Endometrial microvascular endothelial cells (primary cell): ENCODE measurements around the gene ZNF648. TPM values are rescaled to one million over a fixed set of nuclear protein-coding genes. Genes with fewer than 3 reads are reported as not detected.
"Not testable (repeated sequence)": the region's sequence is repeated elsewhere in the genome, so short reads cannot be mapped to it uniquely, and the experiment has no call there.

ENCODE experiments used
- in situ Hi-C: cut with HindIII; loops from 2 replicates; pipeline ENCODE4 v1.10.0; 2017; ENCODE audit warnings: low sequenced_read_pairs, low pct_unique_long_range_greater_than_20kb; ENCODE audit errors: inconsistent ontology term
- total RNA-seq: library from RNA; depleted of rRNA; stranded (reverse); fragments of >200 nt; gene quantifications from one replicate; pipeline ENCODE4 v1.2.3, GENCODE V29; 2015; ENCODE audit errors: inconsistent ontology term

The ZNF648 gene
- not detected for total RNA-seq

GRCh38 chr1:182061594-182061993, at the start of gene ZNF648:
Gene ZNF648 (minus strand): TSS chr1:182061712. CDS start chr1:182058010, 3,702 bp downstream.
- in situ Hi-C loops: no loop called here

- in situ Hi-C loops: no loop called here
These were observed 49.1 kb upstream of the ZNF648 start for GRCh38 chr1:182110635-182111034.

DNA sequence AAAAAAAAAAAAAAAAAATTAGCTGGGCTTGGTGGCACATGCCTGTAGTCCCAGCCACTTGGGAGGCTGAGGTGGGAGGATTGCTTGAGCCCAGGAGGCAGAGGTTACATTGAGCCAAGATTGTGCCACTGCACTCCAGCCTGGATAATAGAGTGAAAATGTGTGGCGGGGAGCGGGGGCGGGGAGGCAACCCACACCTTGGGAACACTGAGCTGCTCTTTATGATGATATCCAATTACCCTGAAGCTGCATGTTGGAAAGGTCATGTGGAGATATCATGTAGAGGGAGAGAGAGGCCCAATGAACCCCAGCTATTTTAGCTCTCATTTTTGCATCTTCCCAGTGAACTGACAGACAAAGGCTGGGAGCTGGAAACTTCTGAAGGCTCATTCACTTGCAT, 48.3 kb upstream of the ZNF648 start:
- in situ Hi-C loops: no loop called here

- in situ Hi-C loops: no loop called here
These were observed 45.7 kb upstream of the ZNF648 start for GRCh38 chr1:182107209-182107608.

DNA sequence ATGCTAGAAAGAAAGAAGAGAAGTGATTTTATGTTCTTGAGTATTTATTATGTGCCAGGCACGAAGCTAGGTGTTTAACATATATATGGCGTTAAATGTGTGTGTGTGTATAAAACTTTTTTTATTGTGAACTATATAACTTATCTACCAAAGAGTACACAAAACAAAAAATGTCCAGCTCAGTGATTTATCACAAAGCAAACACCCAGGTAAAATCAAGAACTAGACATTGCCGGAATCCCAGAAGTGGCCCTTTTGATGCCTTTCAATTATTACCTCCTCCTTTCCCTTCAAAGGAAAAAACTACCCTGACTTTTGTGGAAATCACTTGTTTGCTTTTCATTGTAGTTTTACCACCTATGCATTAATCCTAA, 40.5 kb upstream of the ZNF648 start:
- in situ Hi-C loops: no loop called here

- in situ Hi-C loops: no loop called here
These were observed 40.0 kb upstream of the ZNF648 start for GRCh38 chr1:182101415-182102042.

DNA sequence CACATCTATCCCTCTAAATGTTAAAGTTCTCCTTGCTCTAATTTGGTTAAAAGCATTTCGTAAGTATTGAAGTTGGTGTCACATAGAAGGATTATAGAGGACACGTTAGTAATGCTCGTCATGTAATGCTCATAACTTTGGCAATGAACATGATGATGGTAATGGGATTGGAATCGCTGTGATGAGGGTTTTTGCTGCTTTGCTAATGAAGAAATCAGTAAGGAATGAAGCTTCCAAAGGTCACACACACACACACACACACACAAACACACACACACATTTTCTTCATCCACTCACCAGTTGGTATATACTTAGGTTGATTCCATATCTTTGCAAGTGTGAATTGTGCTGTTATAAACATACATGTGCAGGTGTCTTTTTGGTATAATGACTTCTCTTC, 36.8 kb upstream of the ZNF648 start:
- in situ Hi-C loops: no loop called here

GRCh38 chr1:182095946-182096345, 34.4 kb upstream of the ZNF648 start:
- in situ Hi-C loops: no loop called here

- in situ Hi-C loops: not testable (repeated sequence)
These were observed 33.0 kb upstream of the ZNF648 start for GRCh38 chr1:182094514-182095005.

DNA sequence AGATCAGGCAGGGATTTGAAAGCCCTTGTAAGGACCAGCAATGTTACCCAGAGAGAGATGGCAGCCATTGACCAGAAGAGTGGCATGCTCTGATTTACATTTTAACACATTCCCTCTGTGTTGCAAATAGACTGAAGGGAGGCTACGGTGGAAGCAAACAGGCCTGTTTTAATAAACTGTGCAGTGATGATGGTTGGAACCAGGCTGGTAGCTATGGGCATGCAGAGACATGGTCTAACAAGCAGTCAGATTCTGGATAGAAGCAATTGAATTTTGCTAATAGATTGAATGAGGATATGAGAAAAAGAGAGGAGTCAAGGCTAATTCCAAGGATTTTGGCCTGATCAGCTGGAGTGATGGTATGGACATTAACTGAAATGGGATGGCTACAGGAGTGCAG, 32.3 kb upstream of the ZNF648 start:
- in situ Hi-C loops: no loop called here

- in situ Hi-C loops: no loop called here
These were observed 30.8 kb upstream of the ZNF648 start for GRCh38 chr1:182092336-182092735.

- in situ Hi-C loops: no loop called here
These were observed 29.6 kb upstream of the ZNF648 start for GRCh38 chr1:182091083-182091482.

DNA sequence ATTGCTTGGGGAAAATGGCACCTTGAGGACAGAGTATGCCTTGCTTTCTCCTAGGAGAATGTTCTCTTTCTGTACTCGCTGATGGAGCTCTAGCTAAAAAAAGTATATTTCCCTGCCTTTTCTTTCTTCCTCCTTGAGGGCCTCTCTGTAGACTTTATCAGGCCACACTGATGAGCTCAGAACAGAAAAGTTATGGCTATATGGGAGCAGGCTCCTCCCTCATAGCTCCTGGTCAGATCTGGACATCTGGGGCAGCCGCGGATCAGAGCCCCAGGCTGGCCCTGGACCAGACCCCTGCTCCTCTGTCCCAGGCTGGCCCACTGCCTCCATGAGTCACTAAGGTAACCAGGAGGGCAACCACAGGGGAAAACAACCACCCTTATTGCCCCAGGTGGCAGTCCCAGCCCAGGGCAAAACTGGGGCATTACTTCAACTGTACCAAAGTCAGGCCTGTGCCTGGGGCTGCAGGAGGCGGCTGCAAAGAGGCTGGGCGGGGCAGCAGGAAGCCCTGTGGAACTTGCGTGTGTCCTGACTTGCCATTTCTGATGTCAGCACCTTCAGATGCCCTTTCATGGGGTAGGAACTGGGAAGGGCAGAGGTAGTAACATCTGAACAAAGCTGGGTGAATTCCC, 26.3 kb upstream of the ZNF648 start:
- in situ Hi-C loops: no loop called here

DNA sequence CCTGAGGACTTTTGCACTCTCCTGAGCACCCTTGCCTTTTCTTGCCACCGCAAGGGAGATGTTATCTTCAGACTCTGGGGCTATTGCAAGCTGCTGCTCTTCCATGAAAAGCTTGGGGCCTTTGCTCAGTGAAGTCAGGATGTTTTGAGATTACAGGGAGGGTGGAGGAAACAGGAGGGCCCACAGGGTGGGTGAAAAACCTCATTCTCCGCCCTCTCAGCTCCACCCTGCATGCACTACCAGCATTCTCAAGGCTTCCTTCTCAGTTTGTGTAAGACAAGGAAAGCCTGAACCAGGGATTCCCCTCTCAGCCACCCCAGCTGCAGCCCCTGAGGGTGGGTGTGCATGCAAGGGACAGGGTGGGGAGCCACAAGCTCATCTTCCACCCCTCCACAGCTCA, 25.8 kb upstream of the ZNF648 start:
- in situ Hi-C loops: no loop called here

DNA sequence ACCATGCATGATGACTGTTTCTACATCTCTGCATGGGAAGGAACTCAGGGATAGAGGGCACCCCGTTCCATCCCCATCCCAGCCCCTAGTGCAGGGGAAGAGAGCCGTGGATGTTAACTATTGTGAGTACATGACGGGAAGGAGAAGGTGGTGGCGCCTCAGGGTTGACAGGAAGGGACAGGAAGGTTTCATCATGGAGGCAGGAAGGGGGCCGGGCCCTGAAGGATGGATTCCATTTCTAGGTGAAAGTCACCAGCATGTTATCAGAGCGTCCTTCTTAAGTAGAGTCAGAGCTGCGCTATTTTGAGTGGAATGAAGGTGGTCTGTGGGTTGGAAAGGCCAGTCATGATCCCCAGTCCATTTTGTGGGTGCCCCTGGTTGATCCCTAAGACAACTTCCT, 25.1 kb upstream of the ZNF648 start:
- in situ Hi-C loops: no loop called here

- in situ Hi-C loops: no loop called here
These were observed 24.6 kb upstream of the ZNF648 start for GRCh38 chr1:182086136-182086535.

DNA sequence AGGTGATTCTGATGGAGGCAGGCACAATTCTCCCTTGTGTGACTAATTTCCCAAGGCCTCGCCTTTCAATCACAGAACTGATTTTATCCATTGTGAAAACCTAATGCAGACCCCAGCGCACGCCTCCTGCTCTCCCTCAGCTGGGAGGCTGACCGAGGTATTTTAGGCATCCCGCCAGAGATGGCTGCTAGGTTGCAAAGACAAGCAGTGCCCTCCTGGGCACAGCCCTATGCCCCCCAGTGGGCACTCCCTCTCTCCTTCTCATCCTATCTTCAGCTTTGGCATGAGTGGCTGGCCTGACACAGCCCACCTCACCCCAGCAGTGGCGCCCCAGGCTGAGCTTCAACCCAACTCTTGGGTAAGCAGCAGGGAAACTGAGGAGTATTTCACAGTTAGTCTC, 24.2 kb upstream of the ZNF648 start:
- in situ Hi-C loops: no loop called here

GRCh38 chr1:182084487-182085316, 23.2 kb upstream of the ZNF648 start:
- in situ Hi-C loops: no loop called here

- in situ Hi-C loops: no loop called here
These were observed 22.5 kb upstream of the ZNF648 start for GRCh38 chr1:182083851-182084486.
